Measurements from ENCODE around the gene TRIAP1.

DNA sequence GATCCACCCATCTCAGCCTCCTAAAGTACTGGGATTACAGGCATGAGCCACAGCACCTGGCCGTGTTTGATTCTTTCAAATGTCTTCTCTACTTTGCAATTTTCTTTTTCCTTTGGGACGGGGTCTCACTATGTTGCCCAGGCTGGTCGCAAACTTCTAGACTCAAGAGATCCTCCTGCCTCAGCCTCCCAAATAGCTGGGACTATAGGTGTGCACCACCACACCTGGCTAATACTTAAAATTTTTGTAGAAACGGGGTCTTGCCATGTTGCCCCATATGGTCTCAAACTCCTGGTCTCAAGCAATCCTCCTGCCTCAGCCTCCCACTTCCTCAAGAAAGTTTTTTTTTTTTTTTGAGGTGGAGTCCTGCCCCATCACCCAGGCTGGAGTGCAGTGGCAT is 1.8 kb upstream of the TRIAP1 start:
- TF ChIP-seq POLR2A (IDR thresholded peaks at IDR 0.05) (no peak), CTCF (IDR thresholded peaks at IDR 0.05) (no peak), EP300 (IDR thresholded peaks at IDR 0.05) (no peak)
